ENCODE measurements around the gene KIAA1210. TPM values are rescaled to one million over a fixed set of nuclear protein-coding genes. Genes with fewer than 3 reads are reported as not detected.

KIAA1210 gene
- total RNA-seq, 1 experiment from 2014 or later, result not detected

DNA sequence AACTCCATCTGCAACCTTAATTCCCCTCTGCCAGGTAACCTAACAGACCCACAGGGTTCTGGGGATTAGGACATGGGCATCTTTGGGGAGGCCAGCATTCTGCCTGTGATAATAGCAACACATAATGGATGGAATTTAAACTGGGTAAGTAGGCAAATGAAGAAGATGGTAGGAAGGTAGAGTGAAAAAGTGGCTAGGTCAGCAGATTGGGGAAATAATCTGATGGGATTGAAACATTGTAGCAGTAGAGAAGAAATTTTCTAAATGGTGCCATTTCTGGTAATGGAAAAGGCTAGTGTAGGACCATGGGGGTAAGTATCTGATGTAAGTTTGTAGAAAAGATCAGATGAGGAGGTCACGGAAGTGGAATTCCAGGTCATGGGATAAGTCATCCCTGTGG is 57.9 kb downstream of the KIAA1210 start:
- ChIA-PET POLR2A (no interaction called here), CTCF (no interaction called here)
- Histone ChIP-seq H3K4me3 (ENCODE audit: low read depth, low read length) (no peak overlapping the region), H3K4me1 (no peaks in the 10 kb centered on the region), H3K9me3 (no peaks in the 10 kb centered on the region), H3K27me3 (replicated peaks; ENCODE audit: control insufficient read depth, insufficient read depth, low read length) (no peaks in the 10 kb centered on the region), H3K36me3 (ENCODE audit: control insufficient read depth, insufficient read depth, low read length) (no peaks in the 10 kb centered on the region)
- Mint-ChIP-seq H3K27ac (ENCODE audit: unreplicated experiment) (no peak overlapping the region), H3K9me3 (ENCODE audit: unreplicated experiment) (no peaks in the 10 kb centered on the region), H3K4me3 (ENCODE audit: unreplicated experiment) (no peak overlapping the region), H3K4me1 (ENCODE audit: low read depth, unreplicated experiment) (no peaks in the 10 kb centered on the region), H3K27me3 (ENCODE audit: insufficient read depth, unreplicated experiment) (no peaks in the 10 kb centered on the region), H3K36me3 (ENCODE audit: insufficient read depth, unreplicated experiment) (no peaks in the 10 kb centered on the region)
- no TSS peak for BruUV-seq (replicated peaks)
- no peak for DNase-seq
- intact Hi-C loops (cut with micrococcal nuclease; ENCODE audit: unreplicated experiment), result no loop called here
- TF ChIP-seq, protein P1, sequence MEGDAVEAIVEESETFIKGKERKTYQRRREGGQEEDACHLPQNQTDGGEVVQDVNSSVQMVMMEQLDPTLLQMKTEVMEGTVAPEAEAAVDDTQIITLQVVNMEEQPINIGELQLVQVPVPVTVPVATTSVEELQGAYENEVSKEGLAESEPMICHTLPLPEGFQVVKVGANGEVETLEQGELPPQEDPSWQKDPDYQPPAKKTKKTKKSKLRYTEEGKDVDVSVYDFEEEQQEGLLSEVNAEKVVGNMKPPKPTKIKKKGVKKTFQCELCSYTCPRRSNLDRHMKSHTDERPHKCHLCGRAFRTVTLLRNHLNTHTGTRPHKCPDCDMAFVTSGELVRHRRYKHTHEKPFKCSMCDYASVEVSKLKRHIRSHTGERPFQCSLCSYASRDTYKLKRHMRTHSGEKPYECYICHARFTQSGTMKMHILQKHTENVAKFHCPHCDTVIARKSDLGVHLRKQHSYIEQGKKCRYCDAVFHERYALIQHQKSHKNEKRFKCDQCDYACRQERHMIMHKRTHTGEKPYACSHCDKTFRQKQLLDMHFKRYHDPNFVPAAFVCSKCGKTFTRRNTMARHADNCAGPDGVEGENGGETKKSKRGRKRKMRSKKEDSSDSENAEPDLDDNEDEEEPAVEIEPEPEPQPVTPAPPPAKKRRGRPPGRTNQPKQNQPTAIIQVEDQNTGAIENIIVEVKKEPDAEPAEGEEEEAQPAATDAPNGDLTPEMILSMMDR (IDR thresholded peaks at IDR 0.05; ENCODE audit: insufficient read depth in 1 of 2, low read depth in 1 of 2, low read length in 1 of 2, severe bottlenecking in 1 of 2, unreplicated experiment in 1 of 2), result no peak

DNA sequence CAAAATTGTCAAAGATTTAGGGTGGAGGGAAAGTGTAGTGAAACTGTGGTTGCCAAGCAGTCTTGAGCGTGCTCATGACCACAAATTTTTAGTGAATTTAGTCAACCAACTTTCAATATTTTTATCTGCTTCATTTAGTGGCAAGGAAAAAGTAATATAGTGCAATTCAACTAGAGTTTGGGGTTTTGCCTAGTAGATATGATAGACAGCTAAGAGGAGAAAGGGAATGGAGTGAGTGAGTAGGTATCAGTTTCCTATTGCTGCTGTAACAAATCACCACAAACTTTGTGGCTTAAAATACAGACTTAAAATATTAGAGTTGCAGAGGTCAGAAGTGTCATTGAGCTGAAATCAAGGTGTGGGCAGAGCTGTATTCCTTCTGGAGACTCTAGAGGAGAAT is 58.5 kb downstream of the KIAA1210 start:
- no peaks in the 10 kb centered on the region for H3K9me3 Mint-ChIP-seq (ENCODE audit: unreplicated experiment)
- CTCF ChIA-PET, result no interaction called here
- H3K27me3 Mint-ChIP-seq (ENCODE audit: insufficient read depth, unreplicated experiment), result no peaks in the 10 kb centered on the region

DNA sequence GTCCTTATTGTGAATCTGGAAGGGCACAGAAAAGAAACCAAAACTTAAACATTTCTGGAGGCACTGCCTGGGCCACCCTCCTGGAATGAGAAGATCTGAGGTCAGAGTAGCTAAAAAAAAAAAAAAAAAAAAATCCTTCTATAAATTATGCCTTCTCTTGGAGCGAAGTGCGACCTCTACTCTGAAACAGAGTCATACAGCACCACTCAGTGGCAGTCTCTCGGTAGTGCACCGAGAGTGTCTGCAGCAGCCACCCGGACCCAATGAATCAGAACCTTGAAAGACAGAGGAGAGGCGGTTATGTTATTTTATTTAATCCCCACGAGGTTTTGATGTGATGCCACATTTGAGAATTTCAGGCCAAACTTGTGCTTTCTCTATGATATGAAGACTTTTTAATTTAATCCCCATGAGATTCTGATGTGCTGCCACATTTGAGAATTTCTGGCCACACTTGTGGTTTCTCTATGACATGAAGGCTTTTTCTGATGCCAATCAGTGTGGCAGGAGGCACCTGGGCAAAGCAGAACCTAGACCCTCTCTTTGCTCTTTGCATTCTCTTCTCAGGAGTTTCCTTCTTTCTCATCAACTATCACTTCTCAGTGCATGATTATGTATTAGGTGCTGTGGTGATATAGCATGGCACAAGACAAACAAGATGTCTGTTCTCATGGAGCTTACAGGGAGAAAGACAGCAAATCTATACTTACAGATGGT is 60.4 kb downstream of the KIAA1210 start:
- POLR2A ChIA-PET, result no interaction called here
- H3K36me3 Mint-ChIP-seq (ENCODE audit: insufficient read depth, unreplicated experiment), result no peaks in the 10 kb centered on the region
- peak; percentile 35 to 52 for DNase-seq

More for the DNA sequence above, 58.5 kb downstream of the KIAA1210 start:
- Mint-ChIP-seq H3K4me3 (ENCODE audit: unreplicated experiment) (no peak overlapping the region), H3K27ac (ENCODE audit: unreplicated experiment) (no peak overlapping the region), H3K36me3 (ENCODE audit: insufficient read depth, unreplicated experiment) (no peaks in the 10 kb centered on the region), H3K4me1 (ENCODE audit: low read depth, unreplicated experiment) (no peaks in the 10 kb centered on the region)
- Histone ChIP-seq H3K4me1 (no peaks in the 10 kb centered on the region), H3K9me3 (no peaks in the 10 kb centered on the region), H3K4me3 (ENCODE audit: low read depth, low read length) (no peak overlapping the region), H3K27me3 (replicated peaks; ENCODE audit: control insufficient read depth, insufficient read depth, low read length) (no peaks in the 10 kb centered on the region), H3K36me3 (ENCODE audit: control insufficient read depth, insufficient read depth, low read length) (no peaks in the 10 kb centered on the region)
- DNase-seq, result no peak
- TF ChIP-seq, protein P1 (IDR thresholded peaks at IDR 0.05; ENCODE audit: insufficient read depth in 1 of 2, low read depth in 1 of 2, low read length in 1 of 2, severe bottlenecking in 1 of 2, unreplicated experiment in 1 of 2), result no peak
- POLR2A ChIA-PET, result no interaction called here
- no TSS peak for BruUV-seq (replicated peaks)
- intact Hi-C loops (cut with micrococcal nuclease; ENCODE audit: unreplicated experiment), result no loop called here

More for the DNA sequence above, 60.4 kb downstream of the KIAA1210 start:
- intact Hi-C loops (cut with micrococcal nuclease; ENCODE audit: unreplicated experiment), result loop anchor here (1.0 kb wide), 2 partner anchors 62 to 220 kb away; no protein-coding TSS in a partner anchor
- peaks cover 2% of the 10 kb centered on the region for H3K27me3 Mint-ChIP-seq (ENCODE audit: insufficient read depth, unreplicated experiment)
- H3K36me3 ChIP-seq (ENCODE audit: control insufficient read depth, insufficient read depth, low read length), result no peaks in the 10 kb centered on the region
- no peak overlapping the region for H3K4me3 ChIP-seq (ENCODE audit: low read depth, low read length)
- CTCF ChIA-PET, result interaction anchor here (0.9 kb wide), 2 partner anchors 220 to 228 kb away, joined by 3 to 11 read pairs; no protein-coding TSS in a partner anchor
- no peaks in the 10 kb centered on the region for H3K4me1 Mint-ChIP-seq (ENCODE audit: low read depth, unreplicated experiment)
- H3K4me3 Mint-ChIP-seq (ENCODE audit: unreplicated experiment), result no peak overlapping the region
- H3K27me3 ChIP-seq (replicated peaks; ENCODE audit: control insufficient read depth, insufficient read depth, low read length), result no peaks in the 10 kb centered on the region
- H3K27ac Mint-ChIP-seq (ENCODE audit: unreplicated experiment), result no peak overlapping the region
- BruUV-seq (replicated peaks), result no TSS peak
- no peaks in the 10 kb centered on the region for H3K9me3 Mint-ChIP-seq (ENCODE audit: unreplicated experiment)
- H3K9me3 ChIP-seq, result no peaks in the 10 kb centered on the region
- TF ChIP-seq, protein P1 (IDR thresholded peaks at IDR 0.05; ENCODE audit: insufficient read depth in 1 of 2, low read depth in 1 of 2, low read length in 1 of 2, severe bottlenecking in 1 of 2, unreplicated experiment in 1 of 2), result peak; percentile 44 to 67
- H3K4me1 ChIP-seq, result no peaks in the 10 kb centered on the region
